ENCODE measurements around the gene SH3BP1. TPM values are rescaled to one million over a fixed set of nuclear protein-coding genes. Genes with fewer than 3 reads are reported as not detected.
"Not testable (repeated sequence)": the region's sequence is repeated elsewhere in the genome, so short reads cannot be mapped to it uniquely, and the experiment has no call there.

SH3BP1 gene
- total RNA-seq, 1 experiment from 2014 or later, result 60.5 TPM

DNA sequence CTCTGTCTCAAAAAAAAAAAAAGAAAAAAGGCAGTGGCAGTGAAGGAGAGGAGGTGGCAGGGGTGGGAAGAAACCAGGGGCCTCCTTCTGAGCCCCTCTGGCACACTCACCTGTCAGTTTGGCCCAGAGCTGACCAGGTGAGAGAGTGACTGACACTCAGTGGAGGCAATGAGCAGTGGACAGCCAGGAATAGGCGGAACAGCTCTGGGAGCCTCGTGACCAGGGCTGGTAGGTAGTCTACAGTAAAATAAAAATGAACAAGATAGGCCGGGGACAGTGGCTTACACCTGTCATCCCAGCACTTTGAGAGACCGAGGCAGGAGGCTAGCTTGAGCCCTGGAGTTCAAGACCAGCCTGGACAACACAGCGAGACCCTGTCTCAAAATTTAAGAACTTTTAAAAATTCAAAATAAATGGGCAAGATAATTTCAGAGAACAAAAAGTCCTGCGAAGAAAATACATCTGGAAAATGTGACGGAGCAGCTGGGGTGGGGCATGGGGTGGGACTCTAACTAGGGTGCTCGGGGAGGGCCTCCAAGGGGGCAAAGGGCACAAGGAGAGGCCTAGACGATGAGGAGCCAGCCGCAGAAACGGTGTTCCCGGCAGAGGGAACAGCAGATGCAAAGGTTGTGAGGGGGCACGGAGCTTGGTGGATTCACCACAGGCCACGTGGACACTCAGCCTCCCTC is 15.2 kb downstream of the SH3BP1 start:
- H4K20me1 ChIP-seq (ENCODE audit: insufficient read depth), result peaks cover 3% of the 10 kb centered on the region
- H3K4me3 ChIP-seq, result no peak overlapping the region
- no peak overlapping the region for H3K4me2 ChIP-seq
- H3K79me2 ChIP-seq (ENCODE audit: low read depth), result peaks cover 7% of the 10 kb centered on the region
- ChIA-PET POLR2A (ENCODE audit: unreplicated experiment) (interaction anchor here (0.5 to 0.6 kb wide), 2 partner anchors 153 to 225 kb away, joined by 3 to 4 read pairs; partner anchors contain the start of gene GCAT), CTCF (interaction anchor here (0.6 kb wide), 1 partner anchor 971 kb away, joined by 3 read pairs; no protein-coding TSS in a partner anchor)
- no peaks in the 10 kb centered on the region for H3K9me3 ChIP-seq (ENCODE audit: insufficient read depth, low read depth)
- BruUV-seq (replicated peaks), result no TSS peak
- H3K36me3 ChIP-seq (ENCODE audit: low read depth), result 0 out of 2 replicates have a peak, but pooled peaks cover 5% of the 10 kb centered on the region
- peaks cover 11% of the 10 kb centered on the region for H3K4me1 ChIP-seq (replicated peaks; ENCODE audit: insufficient read depth)
- no peaks in the 10 kb centered on the region for H3K9me2 ChIP-seq (ENCODE audit: insufficient read depth)
- no peak overlapping the region for H2AFZ ChIP-seq
- no peaks in the 10 kb centered on the region for H3K27me3 ChIP-seq (ENCODE audit: insufficient read depth, low read depth)
- H3K27ac ChIP-seq, result no peak overlapping the region
- H3F3A ChIP-seq (ENCODE audit: insufficient read depth, low read depth), result peaks cover 22% of the 10 kb centered on the region
- TF ChIP-seq EZH2 (IDR thresholded peaks at IDR 0.05; ENCODE audit: low read depth), result no peak
- TF ChIP-seq, protein P1, sequence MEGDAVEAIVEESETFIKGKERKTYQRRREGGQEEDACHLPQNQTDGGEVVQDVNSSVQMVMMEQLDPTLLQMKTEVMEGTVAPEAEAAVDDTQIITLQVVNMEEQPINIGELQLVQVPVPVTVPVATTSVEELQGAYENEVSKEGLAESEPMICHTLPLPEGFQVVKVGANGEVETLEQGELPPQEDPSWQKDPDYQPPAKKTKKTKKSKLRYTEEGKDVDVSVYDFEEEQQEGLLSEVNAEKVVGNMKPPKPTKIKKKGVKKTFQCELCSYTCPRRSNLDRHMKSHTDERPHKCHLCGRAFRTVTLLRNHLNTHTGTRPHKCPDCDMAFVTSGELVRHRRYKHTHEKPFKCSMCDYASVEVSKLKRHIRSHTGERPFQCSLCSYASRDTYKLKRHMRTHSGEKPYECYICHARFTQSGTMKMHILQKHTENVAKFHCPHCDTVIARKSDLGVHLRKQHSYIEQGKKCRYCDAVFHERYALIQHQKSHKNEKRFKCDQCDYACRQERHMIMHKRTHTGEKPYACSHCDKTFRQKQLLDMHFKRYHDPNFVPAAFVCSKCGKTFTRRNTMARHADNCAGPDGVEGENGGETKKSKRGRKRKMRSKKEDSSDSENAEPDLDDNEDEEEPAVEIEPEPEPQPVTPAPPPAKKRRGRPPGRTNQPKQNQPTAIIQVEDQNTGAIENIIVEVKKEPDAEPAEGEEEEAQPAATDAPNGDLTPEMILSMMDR (conservative IDR thresholded peaks at IDR 0.05), result no peak
- no peak for DNase-seq
- intact Hi-C loops (cut with micrococcal nuclease; ENCODE audit: unreplicated experiment), result no loop called here

DNA sequence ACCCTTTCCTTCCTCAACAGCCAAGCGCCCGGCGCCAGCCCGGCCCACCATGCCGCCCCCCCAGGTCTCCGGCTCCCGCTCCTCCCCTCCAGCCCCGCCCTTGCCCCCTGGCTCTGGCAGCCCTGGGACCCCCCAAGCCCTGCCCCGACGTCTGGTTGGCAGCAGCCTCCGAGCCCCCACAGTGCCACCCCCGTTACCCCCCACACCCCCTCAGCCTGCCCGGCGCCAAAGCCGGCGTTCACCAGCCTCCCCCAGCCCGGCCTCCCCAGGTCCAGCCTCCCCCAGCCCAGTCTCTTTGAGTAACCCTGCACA is 15.7 kb downstream of the SH3BP1 start:
- peaks cover 16% of the 10 kb centered on the region for H3K4me1 ChIP-seq (replicated peaks; ENCODE audit: insufficient read depth)
- H3K27me3 ChIP-seq (ENCODE audit: insufficient read depth, low read depth), result no peaks in the 10 kb centered on the region
- no peak overlapping the region for H3K27ac ChIP-seq
- 0 out of 2 replicates have a peak, but pooled peaks cover 5% of the 10 kb centered on the region for H3K36me3 ChIP-seq (ENCODE audit: low read depth)
- no TSS peak for BruUV-seq (replicated peaks)
- no peak overlapping the region for H2AFZ ChIP-seq
- no peak overlapping the region for H3K4me3 ChIP-seq
- H3K79me2 ChIP-seq (ENCODE audit: low read depth), result peaks cover 12% of the 10 kb centered on the region
- peaks cover 8% of the 10 kb centered on the region for H4K20me1 ChIP-seq (ENCODE audit: insufficient read depth)
- DNase-seq, result no peak
- ChIA-PET CTCF (no interaction called here), POLR2A (ENCODE audit: unreplicated experiment) (no interaction called here)
- TF ChIP-seq EZH2 (IDR thresholded peaks at IDR 0.05; ENCODE audit: low read depth), result no peak
- TF ChIP-seq, protein P1 (conservative IDR thresholded peaks at IDR 0.05), result no peak
- no peak overlapping the region for H3K4me2 ChIP-seq
- H3F3A ChIP-seq (ENCODE audit: insufficient read depth, low read depth), result peaks cover 25% of the 10 kb centered on the region
- no peaks in the 10 kb centered on the region for H3K9me2 ChIP-seq (ENCODE audit: insufficient read depth)
- intact Hi-C loops (cut with micrococcal nuclease; ENCODE audit: unreplicated experiment), result no loop called here
- H3K9me3 ChIP-seq (ENCODE audit: insufficient read depth, low read depth), result no peaks in the 10 kb centered on the region

- H3K27me3 ChIP-seq (ENCODE audit: insufficient read depth, low read depth); intact Hi-C loops (cut with micrococcal nuclease; ENCODE audit: unreplicated experiment); H3K4me3 ChIP-seq; H3K27ac ChIP-seq; DNase-seq; H2AFZ ChIP-seq; H3K9me2 ChIP-seq (ENCODE audit: insufficient read depth); CTCF ChIA-PET; H3K4me2 ChIP-seq; BruUV-seq (replicated peaks); H3K36me3 ChIP-seq (ENCODE audit: low read depth); H3K9me3 ChIP-seq (ENCODE audit: insufficient read depth, low read depth): not testable (repeated sequence)
- Histone ChIP-seq H3F3A (ENCODE audit: insufficient read depth, low read depth) (peaks cover 25% of the 10 kb centered on the region), H3K79me2 (ENCODE audit: low read depth) (peaks cover 25% of the 10 kb centered on the region), H3K4me1 (replicated peaks; ENCODE audit: insufficient read depth) (peaks cover 28% of the 10 kb centered on the region), H4K20me1 (ENCODE audit: insufficient read depth) (peaks cover 14% of the 10 kb centered on the region)
- POLR2A ChIA-PET (ENCODE audit: unreplicated experiment), result interaction anchor here (0.7 kb wide), 1 partner anchor 131 kb away, joined by 4 read pairs; no protein-coding TSS in a partner anchor
Observed at GRCh38 chr22:37656583-37656982, 17.1 kb downstream of the SH3BP1 start.

Measured in PC-9 (cell line).